GM23248 (cell line): Measurements from ENCODE around the gene FAM120C. TPM values are rescaled to one million over a fixed set of nuclear protein-coding genes. Genes with fewer than 3 reads are reported as not detected.

ENCODE experiments used
- DNase-seq: peaks from one replicate; pipeline ENCODE4 v3.0.0-alpha.2; 2015
- H2AFZ ChIP-seq: fragments of 200-600 bp; sonication (generic); 2 replicates; pipeline ENCODE4 v1.6.1; 2016; ENCODE audit warnings: antibody characterized with exemption
- H3F3A ChIP-seq: fragments of 200-600 bp; sonication (generic); 2 replicates; pipeline ENCODE4 v1.6.1; 2016; ENCODE audit warnings: mild to moderate bottlenecking, antibody characterized with exemption, mixed run types; ENCODE audit not compliant: insufficient read depth
- H3K27ac ChIP-seq: fragments of 200-600 bp; sonication (generic); 2 replicates; pipeline ENCODE4 v1.5.1; 2016; ENCODE audit warnings: mild to moderate bottlenecking
- H3K27me3 ChIP-seq: fragments of 200-600 bp; sonication (generic); replicated peaks from 2 replicates; pipeline ENCODE4 v1.6.1; 2016; ENCODE audit warnings: mild to moderate bottlenecking; ENCODE audit not compliant: insufficient read depth
- H3K36me3 ChIP-seq: fragments of 200-600 bp; sonication (generic); 2 replicates; pipeline ENCODE4 v1.6.1; 2016; ENCODE audit warnings: low read depth, mild to moderate bottlenecking
- H3K4me1 ChIP-seq: fragments of 200-600 bp; sonication (generic); 2 replicates; pipeline ENCODE4 v1.6.1; 2016; ENCODE audit warnings: mild to moderate bottlenecking; ENCODE audit not compliant: insufficient read depth
- H3K4me2 ChIP-seq: fragments of 200-600 bp; sonication (generic); one replicate; pipeline ENCODE4 v1.6.1; 2016; ENCODE audit warnings: mild to moderate bottlenecking; ENCODE audit not compliant: unreplicated experiment
- H3K4me3 ChIP-seq: fragments of 200-600 bp; sonication (generic); 2 replicates; pipeline ENCODE4 v1.5.1; 2016; ENCODE audit warnings: mild to moderate bottlenecking
- H3K79me2 ChIP-seq: fragments of 200-600 bp; sonication (generic); 2 replicates; pipeline ENCODE4 v1.6.1; 2016; ENCODE audit warnings: mild to moderate bottlenecking; ENCODE audit not compliant: insufficient read depth
- H3K9ac ChIP-seq: fragments of 200-600 bp; sonication (generic); 2 replicates; pipeline ENCODE4 v1.6.1; 2016; ENCODE audit warnings: mild to moderate bottlenecking
- H3K9me2 ChIP-seq: fragments of 200-600 bp; sonication (generic); 2 replicates; pipeline ENCODE4 v1.6.1; 2016; ENCODE audit warnings: mixed run types, mild to moderate bottlenecking, moderate library complexity; ENCODE audit not compliant: insufficient read depth
- H3K9me3 ChIP-seq: fragments of 200-600 bp; sonication (generic); one replicate; pipeline ENCODE4 v1.6.1; 2017; ENCODE audit warnings: low read depth
- H4K20me1 ChIP-seq: fragments of 200-600 bp; sonication (generic); 2 replicates; pipeline ENCODE4 v1.6.0; 2016; ENCODE audit not compliant: insufficient read depth
- EZH2 ChIP-seq: fragments of 200-600 bp; sonication (generic); IDR thresholded peaks from 2 replicates; pipeline ENCODE4 v1.6.1; 2018; ENCODE audit warnings: antibody characterized with exemption, mild to moderate bottlenecking; ENCODE audit not compliant: insufficient read depth, poor library complexity, severe bottlenecking
- EZH2phosphoT487 ChIP-seq: fragments of 200-600 bp; sonication (generic); IDR thresholded peaks from 2 replicates; pipeline ENCODE4 v1.6.1; 2018; ENCODE audit warnings: antibody characterized with exemption, moderate library complexity, mild to moderate bottlenecking, low read depth; ENCODE audit not compliant: insufficient read depth
- WGBS, 2 experiments: methylation state at CpG; one replicate each; pipeline ENCODE4 v1.1.6; 2015 to 2017; ENCODE audit warnings: low lambda C conversion rate in 2 of 2, low coverage in 1 of 2; ENCODE audit errors: missing lambda C conversion rate in 2 of 2; 5-methylcytosine and 5-hydroxymethylcytosine counted together
- in situ Hi-C: fragments of 300-500 bp; cut with MboI; formaldehyde crosslinking; loops from 2 replicates; pipeline ENCODE4 v1.15.0; 2020
- polyA plus RNA-seq: library from polyadenylated mRNA; unstranded; fragments of >200 nt; fragmentation: Nextera tagmentation; extraction: Ambion mirVana; gene quantifications from 2 replicates; pipeline ENCODE4 v1.2.1, GENCODE V29; 2016
- total RNA-seq: library from RNA; depleted of rRNA; stranded (reverse); fragments of >200 nt; shearing (Covaris generic); gene quantifications from 2 replicates; pipeline ENCODE4 v1.2.3, GENCODE V29; 2014

FAM120C gene
- total and polyA plus RNA-seq, 2 experiments from 2014 or later: 4.1 to 4.5 TPM

- in situ Hi-C loops: loop anchor here (25.0 kb wide), 1 partner anchor 394 kb away; the partner anchor contains the start of gene TSR2
These were observed 140.0 kb downstream of the FAM120C start for GRCh38 chrX:54043056-54043455.

DNA sequence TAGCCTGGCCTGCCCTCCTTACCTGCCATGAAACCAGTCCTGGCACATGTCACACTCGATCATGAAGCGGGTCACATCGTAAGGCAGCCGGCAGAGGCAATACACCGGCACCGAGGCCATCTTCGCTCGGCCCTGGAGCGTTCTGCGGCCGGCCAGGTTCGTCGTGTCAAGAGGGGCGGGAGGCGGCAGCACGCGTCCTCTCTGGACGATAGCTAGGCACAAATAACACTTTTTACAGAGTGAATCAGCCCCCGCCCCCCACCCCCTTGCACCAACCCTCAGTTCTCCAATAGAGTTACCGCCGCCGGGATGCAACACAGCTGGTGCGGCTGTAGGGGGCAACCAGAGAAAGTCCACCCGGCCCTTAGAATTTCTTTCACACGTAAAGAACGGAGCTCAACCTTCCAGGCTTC, 140.4 kb downstream of the FAM120C start:
- 0% methylated on average over 11 to 13 of the region's 26 CpGs for WGBS, 2 experiments
- Histone ChIP-seq H3K27me3 (no peaks in the 10 kb centered on the region), H3K36me3 (no peaks in the 10 kb centered on the region), H3F3A (no peaks in the 10 kb centered on the region; the same call in 1 of the 2 replicates), H2AFZ (peak overlapping the region; percentile 88), H3K9ac (peak overlapping the region; percentile 99), H3K27ac (no peak overlapping the region), H3K79me2 (peaks cover 8% of the 10 kb centered on the region), H3K9me3 (no peaks in the 10 kb centered on the region), H3K9me2 (no peaks in the 10 kb centered on the region), H3K4me1 (no peaks in the 10 kb centered on the region), H3K4me3 (peak overlapping the region; percentile 89), H4K20me1 (no peaks in the 10 kb centered on the region), H3K4me2 (peak overlapping the region; percentile 90)
- TF ChIP-seq EZH2phosphoT487 (no peak), EZH2 (no peak)
- in situ Hi-C loops: loop anchor here (25.0 kb wide), 1 partner anchor 395 kb away; the partner anchor contains the start of gene TSR2
- peak; percentile 83 for DNase-seq

More at GRCh38 chrX:54043056-54043455, 140.0 kb downstream of the FAM120C start:
- Histone ChIP-seq H3K9ac (peak overlapping the region; percentile 99), H3F3A (no peaks in the 10 kb centered on the region; the same call in 1 of the 2 replicates), H3K4me3 (peak overlapping the region; percentile 89), H3K79me2 (peaks cover 8% of the 10 kb centered on the region), H3K27ac (peak overlapping the region; percentile 90), H4K20me1 (no peaks in the 10 kb centered on the region), H3K27me3 (no peaks in the 10 kb centered on the region), H3K9me3 (no peaks in the 10 kb centered on the region), H3K4me2 (peak overlapping the region; percentile 83), H3K9me2 (no peaks in the 10 kb centered on the region), H3K36me3 (no peaks in the 10 kb centered on the region), H2AFZ (peak overlapping the region; percentile 88), H3K4me1 (no peaks in the 10 kb centered on the region)
- TF ChIP-seq EZH2phosphoT487 (no peak), EZH2 (no peak)
- 0 to 3% methylated on average over 7 to 11 of the region's 11 CpGs for WGBS, 2 experiments
- DNase-seq: peak; percentile 15

GRCh38 chrX:54030329-54030728, 152.7 kb downstream of the FAM120C start:
- DNase-seq: no peak
- Histone ChIP-seq H3K9me2 (no peaks in the 10 kb centered on the region), H3K27ac (no peak overlapping the region), H3K4me1 (no peaks in the 10 kb centered on the region), H3K9ac (no peak overlapping the region), H2AFZ (no peak overlapping the region), H3K4me3 (no peak overlapping the region), H3K9me3 (no peaks in the 10 kb centered on the region), H3K4me2 (no peak overlapping the region), H3K79me2 (0 out of 2 replicates have a peak, but pooled peaks cover 5% of the 10 kb centered on the region), H3K36me3 (no peaks in the 10 kb centered on the region), H4K20me1 (no peaks in the 10 kb centered on the region), H3F3A (no peaks in the 10 kb centered on the region), H3K27me3 (no peaks in the 10 kb centered on the region)
- 87 to 88% methylated on average over 4 of the region's 4 CpGs for WGBS, 2 experiments
- in situ Hi-C loops: loop anchor here (25.0 kb wide), 1 partner anchor 407 kb away; the partner anchor contains the start of gene TSR2
- TF ChIP-seq EZH2 (no peak), EZH2phosphoT487 (no peak)

- Histone ChIP-seq H2AFZ (no peak overlapping the region), H3K27ac (no peak overlapping the region), H3K4me2 (no peak overlapping the region), H3K4me3 (no peak overlapping the region), H3F3A (no peaks in the 10 kb centered on the region), H3K79me2 (0 out of 2 replicates have a peak, but pooled peaks cover 5% of the 10 kb centered on the region), H3K27me3 (no peaks in the 10 kb centered on the region), H3K9me3 (no peaks in the 10 kb centered on the region), H3K9me2 (no peaks in the 10 kb centered on the region), H4K20me1 (no peaks in the 10 kb centered on the region), H3K36me3 (no peaks in the 10 kb centered on the region), H3K9ac (no peak overlapping the region), H3K4me1 (no peaks in the 10 kb centered on the region)
- 91 to 94% methylated on average over 10 of the region's 10 CpGs for WGBS, 2 experiments
- no peak for DNase-seq
- in situ Hi-C loops: loop anchor here (25.0 kb wide), 1 partner anchor 408 kb away; the partner anchor contains the start of gene TSR2
- TF ChIP-seq EZH2 (no peak), EZH2phosphoT487 (no peak)
These were observed 153.4 kb downstream of the FAM120C start for GRCh38 chrX:54029529-54030143.
